SU-DHL-6 (cell line): ENCODE measurements around the gene SPATA33.

Experiments
- CTCF ChIP-seq: fragments of 200-600 bp; sonication (generic); IDR thresholded peaks from one replicate; pipeline ENCODE4 v1.5.1; 2017; ENCODE audit warnings: antibody characterized with exemption, mild to moderate bottlenecking, low read length, moderate library complexity; ENCODE audit not compliant: insufficient read depth, poor library complexity, severe bottlenecking
- EZH2phosphoT487 ChIP-seq: fragments of 200-600 bp; sonication (generic), shearing (Covaris generic); conservative IDR thresholded peaks from 2 replicates; pipeline ENCODE4 v1.6.1; 2018; ENCODE audit warnings: mild to moderate bottlenecking, antibody characterized with exemption, low read length, moderate library complexity, mixed read lengths

- TF ChIP-seq CTCF (no peak), EZH2phosphoT487 (no peak)
Measured at GRCh38 chr16:89709716-89710432, 52.2 kb downstream of the SPATA33 start.
